GM19452 (cell line): ENCODE results near the gene IFNL4.
"Not testable (repeated sequence)": the region's sequence is repeated elsewhere in the genome, so short reads cannot be mapped to it uniquely, and the experiment has no call there.

Source experiments
- ATAC-seq: cut with Tn5 transposase; IDR thresholded peaks from one replicate; pipeline ENCODE4 v1.9.1; 2021; ENCODE audit not compliant: unreplicated experiment

The IFNL4 gene

DNA sequence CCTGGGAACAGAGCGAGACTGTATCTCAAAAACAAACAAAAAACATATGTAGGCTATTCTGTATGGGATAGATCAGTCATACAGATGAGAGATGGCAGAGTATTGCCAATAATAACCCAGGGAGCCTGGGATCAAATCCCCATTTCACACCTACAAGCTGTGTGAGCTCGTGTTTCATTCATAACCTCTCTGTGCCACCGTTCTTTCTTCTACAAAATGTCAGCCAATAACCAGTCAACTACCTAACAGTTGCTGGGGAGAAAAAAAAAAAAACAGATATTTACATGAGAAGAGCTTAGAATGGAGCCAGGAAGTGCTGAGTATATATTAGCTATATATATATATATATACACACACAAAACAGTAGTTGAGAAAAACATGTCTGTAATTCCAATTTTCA lies 13.0 kb upstream of the IFNL4 start:
- ATAC-seq, result no peak

DNA sequence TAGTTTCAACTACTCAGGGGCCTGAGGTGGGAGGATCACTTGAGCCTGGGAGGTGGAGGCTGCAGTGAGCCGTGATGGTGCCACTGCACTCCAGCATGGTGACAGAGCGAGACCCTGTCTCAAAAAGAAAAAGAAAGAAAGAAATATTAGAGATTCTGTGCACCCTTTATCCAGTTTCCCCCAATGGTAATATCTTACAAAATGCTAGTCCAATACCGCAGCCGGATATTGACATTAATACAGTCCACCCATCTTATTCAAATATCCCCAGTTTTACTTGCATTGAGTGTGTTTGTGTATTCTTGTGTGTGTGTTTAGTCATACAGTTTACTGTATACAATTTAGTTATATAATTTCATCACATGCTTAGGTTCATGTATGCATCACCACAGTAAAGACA lies 8.6 kb upstream of the IFNL4 start:
- ATAC-seq, result no peak

DNA sequence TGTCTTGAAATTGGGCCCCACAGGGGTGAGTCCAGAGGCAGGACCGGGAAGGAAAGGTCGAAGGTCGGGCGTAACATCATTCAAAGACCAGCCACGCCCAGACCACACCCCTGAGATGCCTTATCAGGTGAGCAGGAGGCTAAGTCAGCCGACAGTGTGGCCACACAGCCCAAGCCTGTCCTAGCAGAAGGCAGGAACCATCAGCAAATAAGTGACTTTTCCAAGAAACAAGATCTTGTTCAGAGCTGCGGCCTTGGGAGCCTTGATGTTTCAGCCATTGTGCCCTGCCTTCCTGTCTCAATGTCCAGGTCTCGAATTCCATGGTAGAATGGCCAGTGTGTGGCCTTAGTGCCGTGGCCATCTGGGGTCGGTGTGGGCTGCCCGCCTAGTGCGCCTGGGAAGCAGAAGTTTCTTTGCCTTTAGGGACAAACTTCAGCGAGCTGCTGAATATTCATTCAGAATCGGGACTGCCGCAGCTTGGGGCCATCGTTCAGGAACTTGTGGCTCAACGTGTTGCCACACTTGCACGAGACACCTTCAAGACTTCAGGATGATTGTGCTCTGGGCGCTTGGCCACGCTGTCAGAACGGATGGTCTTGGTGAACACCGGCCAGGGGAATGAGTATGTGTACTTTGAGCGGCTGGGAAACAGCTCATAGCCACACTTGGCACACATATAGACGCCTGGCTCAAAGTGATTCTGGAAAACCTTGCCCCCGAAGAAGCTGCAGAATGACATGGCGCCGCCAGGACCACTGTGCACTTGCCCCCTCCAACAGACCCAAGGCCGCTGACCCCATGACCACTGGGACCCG lies 6.1 kb upstream of the IFNL4 start:
- ATAC-seq, result no peak

GRCh38 chr19:39253374-39254149 lies 4.9 kb upstream of the IFNL4 start:
- ATAC-seq, result no peak

- ATAC-seq, result no peak
These were observed 3.8 kb upstream of the IFNL4 start for GRCh38 chr19:39252458-39252857.

- no peak for ATAC-seq
These were observed 3.2 kb upstream of the IFNL4 start for GRCh38 chr19:39251846-39252245.

DNA sequence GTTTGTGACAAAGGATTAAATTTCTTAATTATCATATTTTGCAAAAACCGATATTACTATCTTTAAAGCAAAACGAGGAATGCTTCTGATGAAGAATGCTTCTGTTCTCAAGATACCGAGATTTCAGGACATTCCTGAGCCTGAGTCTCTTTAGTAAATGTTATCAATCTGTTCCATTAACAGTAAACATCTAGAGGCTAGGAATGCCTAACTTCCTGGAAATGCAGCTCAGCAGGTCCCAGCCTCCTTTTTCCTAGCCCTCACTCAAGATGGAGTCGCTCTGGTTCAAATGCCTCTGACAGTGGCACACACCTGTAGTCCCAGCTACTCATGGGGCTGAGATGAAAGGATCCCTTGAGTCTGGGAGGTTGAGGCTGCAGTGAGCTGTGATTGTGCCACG lies 2.4 kb upstream of the IFNL4 start:
- ATAC-seq, result no peak

- ATAC-seq, result no peak
These were observed 673 bp downstream of the IFNL4 start for GRCh38 chr19:39247701-39248664.

DNA sequence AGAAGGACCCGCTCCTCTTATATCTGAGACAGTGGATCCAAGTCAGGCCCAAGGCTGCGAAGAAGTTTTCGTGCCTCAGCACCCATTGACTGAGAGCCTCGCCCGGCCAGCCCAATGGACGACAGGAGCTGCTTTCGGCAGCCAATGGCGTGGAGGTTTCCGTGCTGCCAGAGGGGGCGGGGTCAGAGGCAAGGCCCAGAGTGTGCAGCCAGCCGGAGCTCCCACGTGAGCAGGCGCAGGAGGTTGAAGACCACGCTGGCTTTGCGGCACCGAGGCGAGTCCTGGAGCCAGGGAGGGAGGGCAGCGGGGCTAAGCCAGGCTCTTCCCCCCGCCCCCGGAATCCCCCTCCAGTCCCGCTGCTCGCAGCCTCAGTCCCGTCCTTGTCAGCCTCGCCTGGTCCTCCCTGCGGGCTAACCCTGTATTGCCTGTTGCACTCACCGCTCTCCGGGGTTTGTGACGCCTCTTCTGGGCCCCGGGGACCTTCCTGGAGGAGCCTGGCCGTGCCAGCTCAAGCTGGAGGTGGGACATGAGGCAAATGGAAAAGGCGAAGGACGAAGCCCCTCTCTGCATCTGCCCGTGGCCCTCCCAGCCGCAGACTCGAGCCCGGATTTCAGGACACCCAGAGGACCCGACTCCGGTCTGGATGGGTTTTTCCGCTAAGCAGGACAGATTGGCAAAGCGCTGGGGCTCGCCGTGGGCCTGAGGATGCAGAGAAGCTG lies 1.5 kb downstream of the IFNL4 start:
- ATAC-seq, result no peak

DNA sequence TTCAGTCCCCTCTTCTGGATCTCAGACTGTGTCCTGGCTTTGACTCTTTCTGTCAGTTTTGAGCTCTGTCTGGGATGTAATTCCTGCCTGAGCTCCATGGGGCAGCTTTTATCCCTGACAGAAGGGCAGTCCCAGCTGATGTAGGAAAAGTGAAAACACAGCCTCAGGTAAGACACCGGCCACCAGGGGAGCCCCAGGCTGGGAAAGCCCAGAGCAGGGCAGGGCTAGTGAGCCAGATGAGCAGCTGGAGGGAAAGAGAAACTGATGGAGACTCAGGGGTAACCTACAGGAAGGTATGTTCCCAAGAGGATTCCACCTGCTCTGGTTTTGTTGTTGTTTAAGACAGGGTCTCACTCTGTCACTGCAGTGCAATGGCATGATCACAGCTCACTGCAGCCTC lies 3.5 kb downstream of the IFNL4 start:
- not testable (repeated sequence) for ATAC-seq

DNA sequence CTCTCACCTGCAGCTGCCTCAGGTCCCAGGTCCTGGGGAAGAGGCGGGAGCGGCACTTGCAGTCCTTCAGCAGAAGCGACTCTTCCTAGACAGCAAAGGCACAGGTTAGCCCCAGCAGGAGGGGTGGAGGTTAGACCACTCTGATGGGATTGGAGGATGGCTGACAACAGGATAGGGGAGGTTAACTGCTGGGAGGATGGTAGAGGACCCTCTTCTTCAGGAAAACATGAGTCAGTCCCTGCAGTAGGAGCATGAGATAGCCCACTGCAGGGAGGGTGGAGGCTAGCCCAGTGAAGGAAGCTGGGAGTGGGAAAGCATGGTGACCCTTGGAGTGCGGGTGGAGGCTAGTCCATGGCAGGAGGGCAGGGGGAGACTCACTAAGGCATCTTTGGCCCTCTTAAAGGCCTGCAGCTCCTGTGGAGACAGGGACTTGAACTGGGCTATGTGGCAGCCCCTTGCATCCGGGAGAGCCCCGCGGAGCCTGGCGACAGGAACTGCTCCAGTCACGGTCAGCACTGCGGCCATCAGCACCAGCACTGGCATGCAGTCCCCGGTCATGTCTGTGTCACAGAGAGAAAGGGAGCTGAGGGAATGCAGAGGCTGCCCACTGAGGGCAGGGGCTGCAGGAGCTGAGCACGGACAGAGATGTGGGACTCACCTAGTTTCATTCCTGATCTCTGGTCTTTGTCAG lies 4.1 kb downstream of the IFNL4 start, which contains the start of gene IFNL3:
TSS of gene IFNL3 (minus strand) at position 597 of the 691 bp plus-strand sequence. CDS start at position 558, 39 bp downstream.
- not testable (repeated sequence) for ATAC-seq

- ATAC-seq, result not testable (repeated sequence)
These were observed 4.9 kb downstream of the IFNL4 start for GRCh38 chr19:39243741-39244140.

GRCh38 chr19:39240421-39240820 lies 8.2 kb downstream of the IFNL4 start:
- ATAC-seq, result no peak

DNA sequence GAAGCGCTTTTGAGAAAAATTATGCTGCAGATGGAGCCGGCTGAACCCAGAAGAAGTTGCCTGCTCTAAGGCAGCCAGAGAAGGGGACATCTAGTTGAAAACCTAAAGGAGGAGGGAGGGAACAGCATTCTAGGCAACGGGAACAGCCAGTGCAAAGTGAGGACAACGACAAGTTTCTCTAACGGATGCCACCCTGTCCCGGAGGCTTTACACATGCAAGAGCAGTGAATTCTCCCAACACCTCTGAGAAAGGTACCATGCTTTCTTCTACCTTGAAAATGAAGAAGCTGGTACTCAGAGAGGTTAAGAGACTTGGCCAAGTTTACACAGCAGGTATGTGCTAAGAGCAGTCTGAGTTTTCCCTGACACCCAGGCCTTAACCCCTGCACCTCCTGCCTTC lies 9.7 kb downstream of the IFNL4 start:
- ATAC-seq, result no peak

DNA sequence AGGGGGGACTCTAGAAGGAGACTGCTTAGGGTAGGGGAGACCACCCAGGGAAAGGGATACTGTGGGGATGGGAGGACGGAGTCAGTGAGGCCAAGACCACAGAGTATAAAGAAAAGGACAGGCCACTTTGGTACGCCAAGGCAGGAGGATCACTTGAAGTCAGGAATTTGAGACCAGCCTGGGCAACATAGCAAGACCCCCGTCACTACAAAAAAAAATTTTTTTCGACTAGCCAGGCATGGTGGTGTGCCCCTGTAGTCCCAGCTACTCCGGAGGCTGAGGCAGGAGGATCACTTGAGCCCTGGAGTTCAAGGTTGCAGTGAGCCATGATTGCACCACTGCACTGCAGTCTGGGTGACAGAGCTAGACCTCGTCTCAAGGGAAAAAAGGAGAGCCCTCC lies 10.4 kb downstream of the IFNL4 start:
- no peak for ATAC-seq

DNA sequence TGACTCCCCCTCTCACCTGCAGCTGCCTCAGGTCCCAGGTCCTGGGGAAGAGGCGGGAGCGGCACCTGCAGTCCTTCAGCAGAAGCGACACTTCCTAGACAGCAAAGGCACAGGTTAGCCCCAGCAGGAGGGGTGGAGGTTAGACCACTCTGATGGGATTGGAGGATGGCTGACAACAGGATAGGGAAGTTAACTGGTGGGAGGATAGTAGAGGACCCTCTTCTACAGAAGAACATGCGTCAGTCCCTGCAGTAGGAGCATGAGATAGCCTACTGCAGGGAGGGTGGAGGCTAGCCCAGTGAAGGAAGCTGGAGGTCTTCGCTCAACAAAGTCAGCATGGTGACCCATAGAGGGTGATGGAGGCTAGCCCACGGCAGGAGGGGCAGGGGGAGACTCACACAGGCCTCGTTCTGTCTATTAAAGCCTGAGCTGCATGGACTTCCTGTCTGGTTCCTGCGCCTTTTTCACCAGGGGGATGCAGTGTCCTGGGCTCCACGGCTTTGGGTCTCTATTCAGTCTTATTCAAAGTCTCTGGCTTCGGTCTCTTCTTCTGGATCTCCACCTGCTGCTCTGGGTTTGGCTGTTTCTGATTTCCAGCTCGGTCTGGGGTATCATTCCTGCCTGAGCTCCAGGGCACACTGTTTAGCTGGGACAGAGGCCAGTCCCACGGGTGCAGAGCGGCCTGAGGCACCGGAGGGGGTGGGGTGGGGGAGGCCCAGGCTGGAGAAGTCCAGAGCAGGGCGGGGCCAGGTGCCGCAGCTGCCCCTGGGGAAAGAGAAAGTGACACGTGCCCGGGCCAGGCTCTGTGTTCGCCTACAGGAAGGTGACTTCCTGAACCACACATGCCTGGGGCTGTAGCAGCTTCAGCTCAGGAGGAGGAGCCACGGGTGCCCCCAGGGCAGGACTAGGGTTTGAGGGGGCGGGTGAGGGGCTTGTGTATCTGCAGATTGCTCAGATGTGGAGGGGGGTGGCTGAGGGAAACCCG lies 11.2 kb downstream of the IFNL4 start:
- ATAC-seq, result no peak

DNA sequence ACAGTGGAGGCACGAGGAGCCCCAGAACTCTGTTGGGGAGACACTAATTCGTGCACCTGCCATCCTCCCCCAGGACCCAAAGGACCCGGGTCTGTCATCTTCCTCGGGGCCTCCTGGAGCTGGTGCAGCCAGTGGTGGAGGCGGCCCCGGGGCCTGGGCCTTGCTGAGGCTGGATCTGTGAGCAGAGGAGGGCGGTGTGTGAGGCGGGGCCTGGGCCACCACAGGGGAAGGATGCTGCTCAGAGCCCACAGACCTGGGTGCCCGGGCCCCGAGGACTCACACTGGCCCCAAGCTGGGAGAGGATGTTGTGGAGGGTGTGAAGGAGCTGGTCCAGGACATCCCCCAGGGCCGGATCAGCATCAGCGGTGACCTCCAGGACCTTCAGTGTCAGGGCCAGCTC lies 12.1 kb downstream of the IFNL4 start:
- ATAC-seq, result no peak

GRCh38 chr19:39232708-39233107 lies 15.9 kb downstream of the IFNL4 start:
- no peak for ATAC-seq
